Middle frontal gyrus (tissue), 1 donor: Measurements from ENCODE around the gene PNPLA5.

Experiments used
- DNase-seq: peaks from one replicate; pipeline ENCODE4 v3.0.0-alpha.2; 2015; ENCODE audit warnings: low spot score; ENCODE audit errors: extremely low spot score

PNPLA5 gene

DNA sequence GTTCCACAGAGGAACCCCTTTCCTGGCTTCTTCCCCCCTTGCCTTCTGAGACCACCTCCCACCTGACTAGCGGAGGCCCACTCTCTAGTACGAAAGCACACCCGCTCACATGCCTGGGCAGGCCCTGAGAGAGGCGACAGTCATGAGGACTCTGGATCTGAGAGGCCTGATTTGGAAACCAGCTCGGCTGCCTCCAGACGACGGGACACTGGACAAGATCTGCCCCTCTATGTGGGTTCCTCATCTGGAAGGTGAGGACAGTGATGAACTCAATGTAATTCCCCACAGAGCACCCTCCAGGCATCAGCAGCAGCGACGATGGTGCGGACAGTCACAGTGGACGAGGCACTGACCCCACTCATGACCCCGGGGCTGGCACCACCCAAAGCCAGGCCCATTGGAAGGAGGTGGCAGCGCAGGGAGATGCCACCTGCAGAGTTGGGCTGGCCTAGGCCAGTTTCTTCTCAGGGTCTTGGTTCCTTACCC, 37.0 kb downstream of the PNPLA5 start:
- no peak for DNase-seq

DNA sequence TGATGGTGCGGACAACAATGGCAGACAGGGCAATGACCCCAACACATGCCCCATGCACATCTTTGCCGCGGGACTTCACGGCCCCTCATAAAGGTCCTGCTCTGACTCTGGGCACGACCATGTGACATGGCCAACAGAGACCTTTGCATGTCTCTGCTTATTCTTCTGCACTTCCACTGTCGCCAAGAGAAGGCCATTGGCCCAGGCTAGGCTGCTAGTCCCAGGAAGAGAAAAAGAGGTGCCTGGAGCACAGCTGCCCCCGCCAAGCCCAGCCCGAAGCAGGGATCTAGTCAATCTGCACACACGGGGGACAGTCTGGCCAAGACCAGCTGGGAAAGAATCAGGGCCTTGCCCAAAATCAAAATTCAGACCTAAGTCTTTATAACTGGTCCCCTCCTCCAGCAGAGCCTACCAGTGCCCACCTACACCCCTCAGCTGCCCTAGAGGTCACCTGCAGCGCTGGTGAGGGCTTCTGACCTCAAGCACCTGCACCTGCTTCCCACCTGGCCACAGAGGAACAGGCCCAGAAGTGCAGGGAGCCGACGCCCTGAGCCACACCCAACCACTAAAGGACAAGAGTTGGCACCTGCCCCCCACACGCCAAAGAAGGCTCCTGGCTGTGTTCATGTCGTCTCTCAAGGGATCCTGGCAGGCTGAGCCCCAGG, 37.6 kb downstream of the PNPLA5 start:
- DNase-seq = no peak

DNA sequence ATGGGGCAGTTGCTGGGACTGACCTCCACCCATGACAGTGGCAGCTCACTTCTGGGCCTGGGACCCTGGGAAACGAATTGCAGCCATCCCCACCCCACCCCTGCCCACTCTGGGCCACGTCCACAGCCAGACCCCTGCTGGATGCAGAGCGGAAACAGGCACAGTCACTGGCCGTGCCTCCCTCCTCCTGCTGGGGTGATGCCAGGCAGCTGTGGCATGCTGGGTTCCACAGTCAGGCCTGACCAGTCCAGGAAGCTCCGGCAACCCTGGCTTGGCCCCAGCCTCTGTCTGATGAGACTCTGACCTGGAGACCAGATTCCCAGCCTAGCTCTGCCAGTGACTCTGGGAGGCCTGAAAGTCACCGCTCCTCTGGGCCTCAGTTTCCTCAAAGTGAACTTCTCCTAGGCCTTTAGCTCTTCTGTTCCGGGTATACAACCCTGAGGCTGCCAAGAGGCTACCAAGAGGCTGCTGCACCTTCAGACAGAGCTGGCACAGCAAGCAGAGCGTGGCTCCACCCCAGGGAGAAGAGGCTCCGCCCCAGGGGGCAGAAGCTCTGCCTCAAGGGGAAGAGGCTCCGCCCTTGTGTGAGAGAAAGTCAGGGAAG, 38.4 kb downstream of the PNPLA5 start:
- no peak for DNase-seq

DNA sequence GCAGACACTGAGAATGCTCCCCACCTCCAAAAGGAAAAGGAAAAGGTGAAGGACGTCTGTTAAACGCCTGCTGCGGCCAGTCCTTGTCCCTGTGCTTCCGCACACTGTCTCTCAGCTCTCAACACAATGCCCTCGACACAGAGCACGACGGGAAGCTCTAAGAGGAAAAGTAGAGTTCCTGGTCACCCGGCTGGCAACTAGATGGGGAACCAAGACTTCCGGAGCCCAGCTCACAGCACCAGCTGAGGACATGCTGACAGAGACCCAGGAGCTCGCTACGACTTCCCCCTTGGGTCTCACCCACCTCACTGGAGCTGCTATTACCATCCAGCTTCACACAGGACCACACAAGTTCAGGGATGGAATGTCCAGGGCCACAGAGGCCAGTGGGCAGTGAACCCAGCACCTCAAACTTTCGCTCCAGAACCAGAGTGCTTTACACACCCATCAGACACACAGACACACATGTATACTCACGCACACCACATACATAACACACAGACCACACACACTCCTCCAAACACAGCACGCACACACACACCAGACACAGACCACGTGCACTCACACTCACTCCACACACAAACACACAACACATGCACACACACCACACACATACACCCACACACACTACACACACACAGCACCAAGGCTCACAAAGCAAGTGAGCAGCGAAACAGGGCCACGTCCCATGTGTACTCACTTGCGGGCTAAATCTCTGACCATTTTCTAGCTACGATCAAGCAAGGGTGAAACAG, 39.1 kb downstream of the PNPLA5 start:
- DNase-seq = no peak

GRCh38 chr22:43851979-43852307, 39.9 kb downstream of the PNPLA5 start:
- DNase-seq = no peak

DNA sequence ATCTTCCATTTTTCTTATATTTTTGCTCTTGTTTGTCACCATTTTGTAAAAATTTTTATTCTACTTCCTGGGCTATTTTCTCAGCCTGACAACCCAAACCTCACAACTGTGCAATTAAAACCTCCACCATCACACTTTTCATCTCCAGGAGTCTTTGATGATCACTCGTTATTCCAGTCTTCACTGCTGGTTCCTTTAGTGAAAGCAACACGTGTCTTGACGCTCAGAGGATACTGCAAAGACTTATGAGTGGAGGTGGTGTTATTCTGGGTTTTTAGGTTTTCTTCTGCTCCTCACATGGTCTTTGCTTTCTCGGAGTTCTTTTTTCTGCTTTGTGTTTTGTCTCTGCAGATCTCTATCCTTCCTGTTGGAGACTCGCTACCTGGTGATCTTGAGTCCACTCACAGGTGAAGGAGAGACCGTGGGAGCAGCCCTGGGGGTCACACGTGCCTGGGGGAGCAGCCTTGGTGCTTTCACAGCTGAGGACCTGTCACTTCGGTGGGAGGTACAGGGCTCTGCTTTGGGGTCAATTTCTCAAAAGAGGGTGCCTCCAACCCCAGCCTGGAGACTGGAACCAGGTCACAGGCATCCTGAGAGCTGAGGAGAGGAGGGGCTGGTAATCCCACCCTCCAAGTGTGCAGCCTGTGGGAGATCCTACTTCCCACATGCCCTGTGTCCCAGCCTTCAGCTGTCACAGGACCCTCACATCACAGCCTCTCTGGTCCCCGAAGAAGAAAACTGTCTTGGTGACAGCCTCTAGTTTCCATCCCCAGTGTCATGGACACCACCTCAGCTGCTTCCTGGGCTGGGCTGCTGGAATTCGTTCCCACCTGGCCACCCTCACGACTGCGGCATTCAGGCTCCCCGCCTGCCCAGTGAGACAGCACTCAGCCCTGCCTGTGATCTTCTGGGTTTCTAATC, 40.5 kb downstream of the PNPLA5 start:
- no peak for DNase-seq

- no peak for DNase-seq
Observed at GRCh38 chr22:43850529-43850928, 41.3 kb downstream of the PNPLA5 start.

DNA sequence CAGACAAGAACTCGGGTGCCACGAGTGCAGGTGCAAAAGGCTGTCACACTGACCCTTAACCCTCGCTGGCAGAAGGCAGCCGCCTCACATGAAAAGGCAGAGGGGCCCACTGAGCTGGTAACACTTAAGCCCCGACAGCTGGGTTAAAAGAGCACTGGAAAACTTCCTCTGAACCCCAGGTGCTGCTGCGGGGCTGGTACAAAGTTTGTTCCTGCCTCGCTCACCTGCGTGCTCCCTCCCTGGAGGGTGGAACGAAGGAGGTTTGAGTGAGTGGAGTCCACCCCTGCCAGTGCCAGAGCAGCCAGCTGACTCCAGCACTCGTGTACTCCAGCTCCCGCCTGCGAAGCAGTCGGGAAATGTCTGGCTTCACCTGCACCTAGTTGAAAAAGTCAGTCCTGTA, 42.1 kb downstream of the PNPLA5 start:
- DNase-seq = no peak

- no peak for DNase-seq
Observed at GRCh38 chr22:43848366-43849171, 43.2 kb downstream of the PNPLA5 start.

- DNase-seq = no peak
Observed at GRCh38 chr22:43847376-43848289, 44.2 kb downstream of the PNPLA5 start.

DNA sequence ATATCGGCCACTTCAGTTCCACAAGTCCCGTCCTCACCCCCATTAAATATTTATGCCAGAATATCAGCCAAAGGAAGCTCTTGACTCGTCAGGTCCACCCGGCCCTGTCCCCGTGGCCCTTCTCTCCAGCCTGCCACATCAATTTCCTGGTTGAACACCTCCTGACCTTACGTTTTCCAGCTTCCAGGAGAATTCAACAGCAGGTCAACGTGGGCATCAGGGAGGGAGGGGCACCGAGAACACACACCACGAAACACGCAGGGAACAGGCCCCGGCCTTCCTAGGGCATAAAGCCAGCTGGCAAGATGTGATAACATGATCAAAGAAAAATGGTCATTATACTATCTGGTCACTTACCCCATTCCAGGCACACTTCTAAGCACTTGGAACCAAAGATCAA, 44.8 kb downstream of the PNPLA5 start:
- DNase-seq = no peak

DNA sequence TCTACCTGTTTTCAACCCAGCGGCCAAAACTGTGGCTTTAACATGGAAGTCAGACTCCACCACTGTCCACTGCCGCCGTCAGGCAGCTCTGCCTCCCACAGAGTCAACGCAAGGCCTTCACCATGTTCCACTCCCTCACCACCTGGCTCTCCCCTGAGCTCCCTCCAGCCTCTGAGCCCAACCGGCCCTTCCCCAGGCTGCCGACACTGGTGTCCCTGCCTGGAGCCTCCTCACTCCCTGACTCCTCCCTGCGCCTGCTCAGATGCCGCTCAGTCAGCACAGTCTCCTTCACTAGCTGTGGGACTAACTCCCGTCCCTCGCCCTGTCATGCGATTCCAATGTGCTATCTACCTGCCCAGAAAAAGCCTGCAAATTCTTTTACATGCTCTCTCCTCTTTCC, 45.8 kb downstream of the PNPLA5 start:
- DNase-seq = no peak

DNA sequence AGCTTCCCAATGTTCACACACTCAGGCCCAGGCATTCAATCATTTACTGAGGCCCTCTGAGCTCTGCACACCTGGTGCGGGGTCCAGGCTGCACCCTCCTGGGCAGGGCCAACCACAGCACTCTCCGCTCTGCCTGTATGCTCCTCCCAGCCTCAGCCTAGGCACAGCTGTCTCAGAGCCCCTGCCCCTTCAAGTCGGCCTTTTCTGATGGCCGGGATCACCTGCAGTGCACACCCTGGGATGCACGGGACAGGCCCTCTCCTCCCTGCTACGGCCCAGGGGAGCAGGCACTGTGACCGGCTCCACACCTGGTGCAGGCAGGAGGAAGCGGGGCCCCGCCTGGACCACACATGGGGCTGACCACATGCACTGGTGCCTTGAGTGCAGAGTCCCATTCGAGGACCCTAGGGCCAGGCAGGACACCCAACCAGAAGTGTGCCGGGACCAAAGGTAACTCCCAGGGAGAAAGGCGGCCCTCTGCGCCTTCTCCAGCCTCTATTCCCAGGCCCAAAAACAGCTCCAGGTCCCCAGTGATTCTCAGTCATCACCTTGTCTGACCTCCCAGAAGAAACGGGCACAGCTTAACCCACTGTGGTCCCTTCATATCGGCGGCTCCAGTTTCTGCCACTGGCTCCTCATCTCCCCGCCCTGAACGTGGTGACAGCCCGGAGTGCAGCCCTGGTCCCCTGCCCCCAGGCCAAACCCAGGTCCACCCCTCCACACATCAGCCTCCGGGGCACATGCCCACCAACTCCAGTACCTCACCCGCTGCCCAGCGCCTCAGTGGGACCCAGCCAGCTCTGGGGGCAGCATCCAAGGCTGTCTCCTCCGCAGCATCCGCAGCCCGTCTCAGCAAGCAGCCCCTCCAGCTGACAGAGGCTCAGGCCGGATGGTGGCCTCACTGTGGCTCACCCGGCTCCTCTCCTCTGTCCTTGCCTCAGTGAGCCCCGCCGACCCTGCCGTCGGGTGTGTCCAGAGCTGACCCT, 47.0 kb downstream of the PNPLA5 start:
- no peak for DNase-seq

- no peak for DNase-seq
Observed at GRCh38 chr22:43843783-43844530, 47.9 kb downstream of the PNPLA5 start.

DNA sequence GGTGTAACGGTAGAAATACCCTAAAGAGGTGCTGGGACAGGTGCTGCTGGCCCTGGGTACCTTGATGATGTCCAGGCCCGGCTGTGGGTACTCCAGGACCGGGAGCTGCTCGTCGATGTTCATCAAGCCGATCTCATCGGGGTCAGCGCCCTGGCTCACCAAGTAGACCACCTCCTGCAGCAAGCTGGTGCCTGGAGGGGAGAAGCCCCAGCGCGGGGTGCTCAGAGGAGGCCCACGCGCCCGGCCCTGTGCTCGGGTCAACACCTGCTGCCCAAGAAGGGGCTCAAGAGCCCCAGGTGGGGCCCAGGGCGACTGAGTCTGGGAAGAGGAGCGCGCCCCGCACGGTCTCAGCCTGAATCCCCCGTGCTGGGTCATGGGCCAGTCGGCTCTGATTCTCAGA, 50.1 kb downstream of the PNPLA5 start:
- no peak for DNase-seq

- no peak for DNase-seq
Observed at GRCh38 chr22:43840851-43841250, 51.0 kb downstream of the PNPLA5 start.

- DNase-seq = no peak
Observed at GRCh38 chr22:43840431-43840830, 51.4 kb downstream of the PNPLA5 start.

- no peak for DNase-seq
Observed at GRCh38 chr22:43839781-43840180, 52.0 kb downstream of the PNPLA5 start.
